K562 (cell line): ENCODE results near the gene SMARCC1. TPM values are rescaled to one million over a fixed set of nuclear protein-coding genes. Genes with fewer than 3 reads are reported as not detected.

Experiments
- ATAC-seq: fragments of 200-7000 bp; cut with Tn5 transposase; 3 replicates; pipeline ENCODE4 v1.9.1; 2020; ENCODE audit warnings: moderate library complexity
- BruUV-seq: library from RNA; stranded (reverse); fragments of 400-500 nt; replicated peaks from 2 replicates; lab custom pipeline; 2021; lab: Mats Ljungman, UMichigan
- CTCF ChIA-PET: fragments of 300-600 bp; formaldehyde crosslinking; extraction: SDS; loops from one replicate; lab custom pipeline; 2021; ENCODE audit warnings: low intra/inter-chr PET ratio; lab: Yijun Ruan, JAX
- POLR2A ChIA-PET: fragments of 300-600, 350-650 bp; sonication (Branson Sonifier 250); formaldehyde crosslinking; extraction: SDS; loops from one replicate; lab custom pipeline; 2021; ENCODE audit warnings: antibody characterized with exemption, inconsistent platforms; lab: Yijun Ruan, JAX
- DNase-seq, 4 experiments: peaks; one replicate each; pipeline versions ENCODE4 v3.0.0 to v3.0.0-alpha.2; 2011 to 2018; ENCODE audit warnings: low spot score in 3 of 4, mixed read lengths in 3 of 4; ENCODE audit errors: extremely low read depth in 1 of 4
- FAIRE-seq: peaks from 2 replicates; lab custom pipeline; 2011; peaks lifted over from hg19 to GRCh38; lab: Jason Lieb, UNC
- H2AFZ ChIP-seq: 2 replicates; pipeline ENCODE4 v1.6.0; 2011; ENCODE audit warnings: low read depth, low read length, control low read depth, inconsistent platforms
- H3K27ac ChIP-seq: fragments of 200-600 bp; 3 replicates; pipeline ENCODE4 v1.8.0; 2011; ENCODE audit warnings: low read depth, mild to moderate bottlenecking, control low read depth, inconsistent platforms, low read length, moderate library complexity, mixed read lengths; ENCODE audit errors: extremely low read depth
- H3K27me3 ChIP-seq, 2 experiments: fragments of 300-600 bp in 1 of 2; 2 replicates in 1 of 2; 3 replicates in 1 of 2; pipeline versions ENCODE4 v1.6.0 to v1.8.0; 2011; ENCODE audit warnings: inconsistent platforms in 2 of 2, low read length in 2 of 2, mild to moderate bottlenecking in 1 of 2, mixed read lengths in 1 of 2, moderate library complexity in 1 of 2; ENCODE audit not compliant: control insufficient read depth in 2 of 2, insufficient read depth in 2 of 2
- H3K36me3 ChIP-seq: fragments of 300-600 bp; 3 replicates; pipeline ENCODE4 v1.8.0; 2011; ENCODE audit warnings: mild to moderate bottlenecking, low read length, inconsistent platforms; ENCODE audit not compliant: control insufficient read depth, insufficient read depth
- H3K4me1 ChIP-seq, 2 experiments: fragments of 200-600 bp in 1 of 2; replicated peaks in 1 of 2; 2 replicates in 1 of 2; 3 replicates in 1 of 2; pipeline versions ENCODE4 v1.5.1 to v1.8.0; 2011; ENCODE audit warnings: inconsistent platforms in 2 of 2, low read length in 2 of 2, mild to moderate bottlenecking in 1 of 2, mixed read lengths in 1 of 2, moderate library complexity in 1 of 2; ENCODE audit not compliant: control insufficient read depth in 2 of 2, insufficient read depth in 2 of 2
- H3K4me2 ChIP-seq: 2 replicates; pipeline ENCODE4 v1.6.1; 2011; ENCODE audit warnings: low read length, control low read depth, inconsistent platforms, mixed read lengths; ENCODE audit not compliant: insufficient read depth
- H3K4me3 ChIP-seq: fragments of 200-600 bp; sonication (generic), shearing (Covaris generic); 2 replicates; pipeline ENCODE4 v1.5.1; 2016; ENCODE audit warnings: control low read depth, inconsistent platforms
- H3K79me2 ChIP-seq: fragments of 200-600 bp; 3 replicates; pipeline ENCODE4 v1.8.0; 2011; ENCODE audit warnings: low read length, inconsistent platforms; ENCODE audit not compliant: control insufficient read depth, insufficient read depth
- H3K9ac ChIP-seq, 2 experiments: 2 replicates each; pipeline versions ENCODE4 v1.6.0 to v1.6.1; 2011; ENCODE audit warnings: low read depth in 2 of 2, low read length in 2 of 2, control low read depth in 1 of 2, inconsistent platforms in 1 of 2, mild to moderate bottlenecking in 1 of 2, mixed read lengths in 1 of 2; ENCODE audit not compliant: insufficient read depth in 1 of 2
- H3K9me1 ChIP-seq: one replicate; pipeline ENCODE4 v1.6.0; 2011; ENCODE audit warnings: inconsistent platforms, mild to moderate bottlenecking, low read length, moderate library complexity; ENCODE audit not compliant: control insufficient read depth, insufficient read depth
- H3K9me3 ChIP-seq: replicated peaks from 2 replicates; pipeline ENCODE4 v1.5.1; 2011; ENCODE audit warnings: low read depth, low read length, inconsistent platforms; ENCODE audit not compliant: control insufficient read depth, insufficient read depth
- H4K20me1 ChIP-seq: replicated peaks from 2 replicates; pipeline ENCODE4 v1.6.1; 2011; ENCODE audit warnings: low read length, inconsistent platforms, mixed read lengths; ENCODE audit not compliant: control insufficient read depth, insufficient read depth
- HDAC1 ChIP-seq, 2 experiments: fragments of 450-650 bp; IDR thresholded peaks; 2 replicates each; pipeline ENCODE4 v1.6.1; 2016 to 2017; ENCODE audit warnings: inconsistent platforms in 1 of 2, mild to moderate bottlenecking in 1 of 2, moderate library complexity in 1 of 2
- KDM5B ChIP-seq: fragments of 200-600 bp; sonication (generic); IDR thresholded peaks from 2 replicates; pipeline ENCODE4 v1.6.1; 2012; ENCODE audit warnings: low read depth, mild to moderate bottlenecking, moderate library complexity, low read length, control low read depth, inconsistent platforms; ENCODE audit not compliant: insufficient replicate concordance
- KLF1 ChIP-seq: fragments of 450-650 bp; IDR thresholded peaks from 2 replicates; pipeline ENCODE4 v1.6.1; 2016; ENCODE audit warnings: missing genetic modification characterization, missing compliant biosample characterization
- L3MBTL2 ChIP-seq: fragments of 450-650 bp; IDR thresholded peaks from 2 replicates; pipeline ENCODE4 v1.6.1; 2016; ENCODE audit warnings: mild to moderate bottlenecking, moderate library complexity
- MAX ChIP-seq: sonication (generic); formaldehyde crosslinking; IDR thresholded peaks from 2 replicates; pipeline ENCODE4 v1.9.0; 2022; ENCODE audit warnings: mild to moderate bottlenecking, missing genetic modification reagents
- MCM3 ChIP-seq: fragments of 450-650 bp; IDR thresholded peaks from 2 replicates; pipeline ENCODE4 v1.6.1; 2016
- NR3C1 ChIP-seq: sonication (generic); formaldehyde crosslinking; IDR thresholded peaks from 2 replicates; pipeline ENCODE4 v1.8.1; 2022; ENCODE audit warnings: missing genetic modification reagents
- PKNOX1 ChIP-seq: fragments of 450-650 bp; IDR thresholded peaks from 2 replicates; pipeline ENCODE4 v1.6.1; 2016
- POU5F1 ChIP-seq: fragments of 150-350 bp; IDR thresholded peaks from 2 replicates; pipeline ENCODE4 v1.6.1; 2014; ENCODE audit warnings: borderline replicate concordance, low read length, low read depth, mild to moderate bottlenecking; ENCODE audit not compliant: partially characterized antibody
- PRPF4 ChIP-seq: fragments of 200-400 bp; formaldehyde crosslinking; IDR thresholded peaks from one replicate; pipeline ENCODE4 v1.6.1; 2017; ENCODE audit warnings: low read length, low read depth, mild to moderate bottlenecking; ENCODE audit not compliant: insufficient read depth, poor library complexity, severe bottlenecking
- RBFOX2 ChIP-seq: fragments of 200-400 bp; formaldehyde crosslinking; IDR thresholded peaks from 2 replicates; pipeline ENCODE4 v1.6.1; 2017; ENCODE audit warnings: low read depth, mild to moderate bottlenecking, low read length, moderate library complexity
- RBM14 ChIP-seq: fragments of 200-400 bp; formaldehyde crosslinking; IDR thresholded peaks from 2 replicates; pipeline ENCODE4 v1.6.1; 2018; ENCODE audit warnings: low read depth, mild to moderate bottlenecking, low read length, moderate library complexity, borderline replicate concordance; ENCODE audit not compliant: insufficient read depth
- RBM15 ChIP-seq: fragments of 200-400 bp; formaldehyde crosslinking; IDR thresholded peaks from 2 replicates; pipeline ENCODE4 v1.6.1; 2018; ENCODE audit warnings: mild to moderate bottlenecking, low read length, moderate library complexity; ENCODE audit not compliant: insufficient read depth
- SOX6 ChIP-seq: fragments of 450-650 bp; IDR thresholded peaks from 2 replicates; pipeline ENCODE4 v1.6.1; 2014; ENCODE audit warnings: mild to moderate bottlenecking
- SRSF9 ChIP-seq: fragments of 200-400 bp; formaldehyde crosslinking; IDR thresholded peaks from 2 replicates; pipeline ENCODE4 v1.6.1; 2017; ENCODE audit warnings: low read depth, low read length, borderline replicate concordance
- ZC3H4 ChIP-seq: sonication (generic); formaldehyde crosslinking; IDR thresholded peaks from 2 replicates; pipeline ENCODE4 v1.9.0; 2021; ENCODE audit warnings: missing genetic modification reagents, borderline replicate concordance
- ZNF592 ChIP-seq: fragments of 450-650 bp; IDR thresholded peaks from 2 replicates; pipeline ENCODE4 v1.6.1; 2017; ENCODE audit warnings: antibody characterized with exemption, mild to moderate bottlenecking
- WGBS: fragments of 100-300 bp; shearing (Covaris generic); methylation state at CpG from one replicate; pipeline ENCODE4 v1.1.6; 2016; ENCODE audit warnings: low coverage, mixed read lengths; ENCODE audit not compliant: insufficient coverage; ENCODE audit errors: missing lambda C conversion rate; 5-methylcytosine and 5-hydroxymethylcytosine counted together
- in situ Hi-C: fragments of 300-500 bp; cut with MboI; formaldehyde crosslinking; loops from 4 replicates; pipeline ENCODE4 v1.15.0; 2018; ENCODE audit warnings: inconsistent platforms, mixed read lengths
- intact Hi-C: fragments of 100-400 bp; cut with micrococcal nuclease; formaldehyde crosslinking; loops from 2 replicates; pipeline ENCODE4 v1.14.2; 2022
- polyA plus RNA-seq, 8 experiments: library from polyadenylated mRNA; depleted of rRNA in 4 of 8; stranded (reverse) in 5 of 8; unstranded in 3 of 8; fragments of >200 nt; fragmentation: Nextera tagmentation in 2 of 8; fragmentation: Illumina TruSeq in 1 of 8; extraction: Ambion mirVana in 2 of 8; extraction: Trizol in 1 of 8; gene quantifications; 2 replicates each; pipeline versions ENCODE4 v1.2.1 to v1.2.3, GENCODE V29; 2011 to 2014; ENCODE audit warnings: inconsistent platforms in 1 of 8, missing spikeins in 1 of 8
- total RNA-seq, 7 experiments: library from RNA; depleted of rRNA in 6 of 7; stranded (reverse); fragments of >200 nt in 6 of 7; fragmentation: Illumina TruSeq in 2 of 7; extraction: Trizol in 2 of 7; gene quantifications; 2 replicates each; pipeline versions ENCODE4 v1.2.1 to v1.2.3, GENCODE V29; 2011 to 2021; ENCODE audit warnings: low replicate concordance in 1 of 7

The SMARCC1 gene
- total and polyA plus RNA-seq, 9 of the 15 experiments (the other 6 are each of a cell fraction or from before 2014, with no cell fraction given) = 20.7 to 199 (median 66.0) TPM

DNA sequence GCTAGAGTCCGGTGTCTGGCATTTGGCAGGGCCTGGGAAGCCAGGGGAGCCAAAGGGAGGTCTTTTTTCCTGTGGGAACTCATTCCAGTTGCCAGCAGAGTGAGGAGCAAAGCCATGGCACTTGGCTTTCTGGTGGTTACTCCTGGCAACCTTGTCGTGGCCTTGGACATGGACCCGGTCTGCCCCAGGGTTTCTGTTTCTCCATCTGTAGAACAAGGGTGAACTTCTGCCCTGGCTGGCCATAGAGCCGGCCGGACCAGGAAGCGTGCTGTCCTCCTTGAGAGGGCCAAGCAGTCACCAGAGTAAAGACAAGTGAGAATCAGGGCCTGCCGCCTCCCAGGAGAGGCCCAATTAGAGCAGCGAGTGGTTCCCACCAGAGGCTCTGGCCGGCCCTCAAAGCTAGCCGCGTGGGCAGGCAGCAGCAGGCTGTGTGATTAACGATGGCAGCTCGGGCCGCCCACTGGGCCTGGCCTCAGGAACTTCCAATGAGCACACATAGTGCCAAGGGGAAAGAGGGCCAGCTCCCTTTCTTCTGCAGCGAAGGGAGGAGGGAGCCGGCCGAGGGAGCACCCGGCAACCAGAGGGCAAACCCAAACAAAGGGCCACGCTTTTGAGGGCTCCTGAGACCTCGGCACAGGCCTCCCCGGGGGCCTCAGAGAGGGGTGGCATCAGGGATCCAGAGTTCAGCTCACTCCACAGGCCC is 239.1 kb downstream of the SMARCC1 start:
- FAIRE-seq (no peak), ATAC-seq (peak; percentile 50), DNase-seq (peak; percentile 16 to 47 (median 30))
- ChIA-PET CTCF (no interaction called here), POLR2A (interaction anchor here (0.5 to 1.4 kb wide), 3 partner anchors 8 to 457 kb away, joined by 3 to 4 read pairs (median 4); no protein-coding TSS in a partner anchor)
- no peaks in the 10 kb centered on the region for H3K9me3 ChIP-seq
- H3K4me3 ChIP-seq = no peak overlapping the region
- BruUV-seq = no TSS peak
- no peaks in the 10 kb centered on the region for H3K9me1 ChIP-seq
- no peaks in the 10 kb centered on the region for H3K36me3 ChIP-seq
- in situ Hi-C loops (no loop called here), intact Hi-C loops (no loop called here)
- H3K4me2 ChIP-seq = no peak overlapping the region
- 73% methylated on average over 15 of the region's 21 CpGs for WGBS
- H4K20me1 ChIP-seq = no peaks in the 10 kb centered on the region
- H3K4me1 ChIP-seq = peaks cover 2 to 25% of the 10 kb centered on the region in 2 experiments; a peak in 3 of 5 replicates
- H3K27me3 ChIP-seq = no peaks in the 10 kb centered on the region
- no peak overlapping the region for H3K27ac ChIP-seq
- H3K79me2 ChIP-seq = no peaks in the 10 kb centered on the region
- peak overlapping the region in 1 of 2 experiments; percentile 74; a peak in 2 of 4 replicates for H3K9ac ChIP-seq
- H2AFZ ChIP-seq = peak overlapping the region; percentile 73
- 0 out of 2 replicates have a peak, but pooled peaks have one; percentile 30 for TF ChIP-seq NR3C1
- no peak for TF ChIP-seq MCM3
- no peak for TF ChIP-seq RBFOX2
- 0 out of 2 replicates have a peak, but pooled peaks have one; percentile 8 for TF ChIP-seq MAX (CRISPR knock-in tag)
- TF ChIP-seq POU5F1 = no peak
- no peak for TF ChIP-seq RBM14
- peak; percentile 44; the same call in 1 of the 2 replicates for TF ChIP-seq ZNF592
- TF ChIP-seq ZC3H4 (CRISPR knock-in tag) = no peak
- TF ChIP-seq L3MBTL2 = peak; percentile 59
- TF ChIP-seq SOX6 = no peak
- TF ChIP-seq PRPF4 = no peak
- TF ChIP-seq KDM5B = no peak
- no peak for TF ChIP-seq SRSF9
- no peak for TF ChIP-seq RBM15
- TF ChIP-seq KLF1 = no peak
- peak; percentile 50; the same call in 1 of the 2 replicates for TF ChIP-seq PKNOX1
- TF ChIP-seq HDAC1 (IDR thresholded peaks at IDR 0.05) = no peak
